ENCODE data around the gene AATF.
"Not testable (repeated sequence)": the region's sequence is repeated elsewhere in the genome, so short reads cannot be mapped to it uniquely, and the experiment has no call there.

The AATF gene

GRCh38 chr17:37052450-37052849 is 103.7 kb downstream of the AATF start:
- FAIRE-seq: no peak

GRCh38 chr17:37054894-37055293 is 106.1 kb downstream of the AATF start:
- FAIRE-seq: no peak

DNA sequence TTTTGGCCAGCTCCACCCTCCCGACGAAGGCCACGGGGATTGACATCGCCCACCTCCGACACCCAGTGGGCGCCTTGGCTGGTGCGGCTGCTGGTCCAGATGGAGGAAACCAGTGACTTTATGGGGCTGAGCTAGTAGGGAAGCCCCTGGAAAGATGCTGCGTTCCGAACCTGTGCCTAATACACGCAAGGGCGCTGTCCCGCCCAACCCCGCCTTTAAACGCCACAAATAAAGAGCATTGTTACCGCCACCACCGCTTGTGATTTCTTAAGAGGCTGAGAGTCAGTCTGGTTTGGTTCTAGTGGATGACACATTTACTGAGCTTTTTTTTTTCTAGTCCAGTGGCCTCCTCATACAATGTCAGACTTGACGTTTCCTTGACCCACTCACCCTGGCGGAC is 107.9 kb downstream of the AATF start:
- FAIRE-seq: no peak

GRCh38 chr17:37059493-37059892 is 110.7 kb downstream of the AATF start:
- no peak for FAIRE-seq

DNA sequence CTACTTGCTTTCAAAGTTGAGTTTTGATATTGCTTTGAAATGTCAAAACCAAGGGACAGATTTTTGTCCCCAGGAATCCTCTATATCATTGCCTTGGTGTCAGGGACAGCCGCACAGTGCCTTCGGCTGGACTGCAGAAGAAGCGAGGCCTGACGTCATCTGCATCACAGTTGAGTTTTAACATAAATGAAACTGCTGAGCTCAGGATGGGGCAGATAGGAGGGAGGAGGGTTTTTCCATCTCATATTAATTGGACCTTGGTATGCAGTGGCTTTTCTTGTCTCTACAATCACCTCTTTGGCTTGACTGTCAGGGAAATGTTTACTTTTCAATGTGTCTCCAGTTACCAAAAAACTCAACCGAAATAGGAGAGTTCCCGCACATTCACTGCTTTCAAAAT is 111.3 kb downstream of the AATF start:
- no peak for FAIRE-seq

GRCh38 chr17:37060928-37061327 is 112.2 kb downstream of the AATF start:
- FAIRE-seq: no peak

DNA sequence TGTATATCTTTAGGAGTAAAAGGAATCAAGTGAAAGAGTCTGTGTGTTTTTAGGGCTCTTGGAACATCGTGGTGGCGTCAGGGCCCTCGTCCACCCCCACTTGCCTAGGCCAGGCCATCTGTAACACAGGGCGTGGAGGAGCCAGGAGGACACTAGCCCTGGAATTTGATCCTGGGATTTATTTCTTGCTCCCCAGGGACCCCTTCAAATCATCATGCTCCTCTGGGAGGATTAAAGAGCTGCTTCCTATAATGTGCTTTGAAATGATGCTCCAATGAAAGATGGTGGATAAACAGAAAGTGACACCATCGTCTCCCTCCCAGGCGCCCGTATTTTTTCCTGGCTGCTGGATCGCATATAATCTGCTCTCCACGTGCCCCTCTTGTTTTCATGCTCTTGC is 113.3 kb downstream of the AATF start:
- no peak for FAIRE-seq

DNA sequence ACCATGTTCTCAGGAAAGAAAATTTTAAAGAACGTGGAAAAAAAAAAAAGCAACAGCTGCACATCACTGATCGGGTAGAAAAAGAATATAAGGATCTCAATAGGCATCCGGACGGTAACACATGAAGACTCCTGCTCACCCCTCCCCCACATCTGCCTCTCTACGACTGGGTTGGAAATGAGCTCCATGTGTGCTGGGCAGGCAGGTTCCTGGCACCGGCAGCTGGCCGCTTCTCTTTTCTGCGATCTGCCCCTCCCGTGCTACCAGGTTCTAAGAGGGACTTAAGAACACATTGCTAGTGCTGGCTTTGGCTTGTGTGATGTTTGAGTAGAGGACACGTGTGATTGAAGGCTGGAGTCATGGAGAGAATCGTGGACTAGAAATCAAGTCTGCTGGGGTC is 115.5 kb downstream of the AATF start:
- no peak for FAIRE-seq

DNA sequence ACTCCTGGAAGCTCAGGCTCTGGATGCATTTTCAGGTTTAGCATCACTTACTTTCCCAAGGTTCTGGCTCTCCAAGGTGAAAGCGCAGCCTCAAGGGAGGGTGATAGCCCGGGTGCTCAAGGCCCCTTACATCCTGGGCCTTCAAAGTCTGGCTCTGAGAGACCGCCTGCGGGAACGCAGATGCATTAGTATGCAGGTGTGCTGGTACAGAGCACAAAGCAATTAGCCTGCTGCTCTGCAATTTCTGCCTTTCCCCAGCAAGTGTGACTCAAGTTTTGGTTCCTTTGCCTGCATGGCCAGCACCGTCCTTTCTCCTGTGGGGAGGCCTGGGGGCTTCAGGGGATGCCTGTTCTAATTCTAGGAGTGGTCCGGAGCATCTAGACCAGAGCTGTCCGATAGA is 116.2 kb downstream of the AATF start:
- no peak for FAIRE-seq

- FAIRE-seq: no peak
These were observed 117.0 kb downstream of the AATF start for GRCh38 chr17:37065486-37066321.

DNA sequence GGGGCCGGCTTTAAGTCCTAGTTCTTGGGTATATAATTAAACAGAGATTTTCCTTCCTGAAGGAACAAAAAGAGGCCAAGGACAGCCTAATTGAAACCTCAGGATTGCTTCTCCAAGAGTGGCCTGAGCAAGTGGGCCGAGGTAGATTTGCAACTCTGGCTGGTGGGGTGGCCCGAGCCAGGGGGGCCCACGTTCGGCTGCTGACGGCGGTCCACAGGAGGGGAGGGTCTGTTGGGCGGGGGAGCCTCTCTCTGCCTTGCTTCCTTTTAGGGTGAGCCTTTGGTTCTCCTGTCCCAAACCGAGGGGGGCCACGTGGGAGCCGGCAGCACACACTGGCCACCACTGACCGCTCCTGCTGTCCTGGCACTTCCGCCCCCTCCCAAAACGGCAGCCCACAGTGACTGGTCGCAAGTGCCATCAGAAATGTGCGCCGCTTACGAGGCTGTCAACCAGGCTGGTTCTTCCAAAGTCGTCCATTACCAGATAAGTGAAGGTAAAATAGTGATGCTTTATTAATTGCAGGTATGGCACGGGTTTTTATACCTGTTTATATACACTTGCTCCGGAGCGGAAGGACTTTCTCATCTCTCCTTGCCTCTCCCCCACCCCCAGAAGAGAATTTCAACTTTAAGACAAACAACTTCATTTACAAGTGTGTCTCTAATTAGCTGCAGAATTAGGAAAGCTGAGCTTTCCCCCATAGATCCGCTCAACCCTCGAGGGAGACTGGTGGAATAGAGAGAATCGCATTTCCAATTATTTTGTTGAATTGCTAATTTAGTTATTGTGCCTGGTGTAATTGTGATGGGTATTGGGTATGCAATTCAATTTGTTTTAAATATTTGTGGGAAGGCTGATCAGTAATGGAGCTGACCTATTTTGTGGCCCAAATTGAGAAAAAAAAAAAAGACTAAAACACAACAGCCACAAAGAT is 117.8 kb downstream of the AATF start:
- no peak for FAIRE-seq

DNA sequence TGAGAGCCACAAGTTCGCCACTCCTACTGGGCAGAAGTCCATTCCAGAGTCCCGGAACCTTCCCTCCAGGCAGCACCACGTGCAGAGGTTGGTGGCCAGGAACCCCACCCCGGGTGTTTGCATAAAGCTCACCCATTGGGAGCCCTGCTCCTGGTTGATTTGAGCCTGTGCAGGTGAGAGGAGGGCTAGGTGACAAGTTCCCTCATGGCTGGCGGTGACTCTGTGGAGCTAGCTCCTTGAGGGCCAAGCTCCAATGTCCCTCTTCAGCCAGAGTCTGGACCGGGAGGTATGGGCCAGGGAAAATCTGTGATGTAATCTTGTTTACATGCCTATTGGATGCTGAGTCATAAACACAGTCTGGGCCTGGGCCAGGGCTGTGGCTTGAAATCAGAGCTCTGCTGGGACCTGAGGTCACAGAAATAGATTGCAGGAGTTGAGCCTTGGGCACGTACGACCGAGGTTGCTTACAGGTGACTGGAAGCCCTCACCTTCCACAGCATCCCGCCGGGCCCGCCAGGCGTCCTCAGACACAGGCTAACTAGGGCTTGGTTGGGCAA is 118.9 kb downstream of the AATF start:
- no peak for FAIRE-seq

GRCh38 chr17:37068266-37068665 is 119.5 kb downstream of the AATF start:
- FAIRE-seq: no peak

- FAIRE-seq: no peak
These were observed 120.3 kb downstream of the AATF start for GRCh38 chr17:37069087-37069486.

DNA sequence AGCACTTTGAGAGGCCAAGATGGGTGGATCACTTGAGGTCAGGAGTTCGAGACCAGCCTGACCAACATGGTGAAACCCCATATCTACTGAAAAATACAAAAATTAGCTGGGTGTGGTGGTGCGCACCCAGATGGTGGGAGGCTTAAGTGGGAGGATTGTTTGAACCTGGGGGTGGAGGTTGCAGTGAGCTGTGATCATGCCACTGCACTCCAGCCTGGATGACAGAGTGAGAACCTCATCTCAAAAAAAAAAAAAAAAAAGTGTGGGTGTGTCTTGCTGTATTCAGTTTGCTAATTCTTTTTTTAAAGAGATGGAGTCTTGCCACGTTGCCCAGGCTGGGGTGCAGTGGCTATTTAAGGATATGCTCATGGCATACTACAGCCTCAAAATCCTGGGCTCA is 124.7 kb downstream of the AATF start:
- FAIRE-seq: not testable (repeated sequence)

- no peak for FAIRE-seq
These were observed 130.4 kb downstream of the AATF start for GRCh38 chr17:37079065-37079708.

DNA sequence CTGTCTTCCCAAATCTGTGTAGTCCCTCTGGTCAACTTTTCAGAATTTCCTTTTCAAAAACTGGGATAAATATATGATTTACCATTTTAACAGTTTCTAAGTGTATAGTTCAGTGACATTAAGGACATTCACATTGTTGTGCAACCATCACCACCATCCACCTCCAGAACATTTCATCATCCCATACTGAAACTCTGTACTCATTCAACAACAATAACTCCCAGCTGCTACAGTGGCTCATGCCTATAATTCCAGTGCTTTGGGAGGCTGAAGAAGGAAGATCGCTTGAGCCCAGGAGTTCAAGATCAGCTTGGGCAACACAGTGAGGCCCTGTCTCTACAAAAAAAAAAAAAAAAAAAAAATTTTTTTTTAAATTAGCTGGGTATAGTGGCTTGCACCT is 131.0 kb downstream of the AATF start:
- no peak for FAIRE-seq

- FAIRE-seq: no peak
These were observed 132.5 kb downstream of the AATF start for GRCh38 chr17:37081287-37081686.

GRCh38 chr17:37082311-37082860 is 133.6 kb downstream of the AATF start:
- no peak for FAIRE-seq

- FAIRE-seq: no peak
These were observed 134.2 kb downstream of the AATF start for GRCh38 chr17:37082985-37083384.

- no peak for FAIRE-seq
These were observed 134.7 kb downstream of the AATF start for GRCh38 chr17:37083456-37083855.

DNA sequence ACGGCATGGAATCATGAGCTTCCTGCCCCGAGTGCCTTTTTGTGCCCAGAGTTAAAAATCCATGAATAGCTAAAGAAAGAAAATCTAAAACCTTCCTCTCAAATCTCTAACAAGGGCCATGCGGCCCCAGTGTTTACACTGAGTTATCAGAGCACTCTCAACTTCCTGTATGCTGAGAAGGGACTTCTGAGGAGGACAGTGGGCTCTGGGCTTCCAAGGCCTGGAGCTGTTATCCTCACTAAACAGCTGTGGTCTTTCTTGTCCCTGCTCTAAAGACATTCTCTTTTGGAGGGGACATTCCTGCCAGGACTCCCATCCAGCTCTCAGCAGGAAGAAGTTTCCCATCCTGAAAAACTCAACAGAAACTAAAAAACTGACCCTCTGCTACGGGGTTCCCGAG is 135.6 kb downstream of the AATF start:
- FAIRE-seq: no peak

GRCh38 chr17:37086334-37086733 is 137.6 kb downstream of the AATF start:
- no peak for FAIRE-seq
